Hepatocyte (in vitro differentiated cells): Measurements from ENCODE around the gene NTF3.

Experiments used
- EZH2 ChIP-seq: fragments of 200-600 bp; sonication (generic); IDR thresholded peaks from 2 replicates; pipeline ENCODE4 v1.6.1; 2016; ENCODE audit warnings: antibody characterized with exemption, mild to moderate bottlenecking, borderline replicate concordance
- TF ChIP-seq, protein P1 (sequence below): fragments of 200-600 bp; sonication (generic); IDR thresholded peaks from 2 replicates; pipeline ENCODE4 v1.5.1; 2016; ENCODE audit warnings: antibody characterized with exemption, mild to moderate bottlenecking; ENCODE audit not compliant: poor library complexity

DNA sequence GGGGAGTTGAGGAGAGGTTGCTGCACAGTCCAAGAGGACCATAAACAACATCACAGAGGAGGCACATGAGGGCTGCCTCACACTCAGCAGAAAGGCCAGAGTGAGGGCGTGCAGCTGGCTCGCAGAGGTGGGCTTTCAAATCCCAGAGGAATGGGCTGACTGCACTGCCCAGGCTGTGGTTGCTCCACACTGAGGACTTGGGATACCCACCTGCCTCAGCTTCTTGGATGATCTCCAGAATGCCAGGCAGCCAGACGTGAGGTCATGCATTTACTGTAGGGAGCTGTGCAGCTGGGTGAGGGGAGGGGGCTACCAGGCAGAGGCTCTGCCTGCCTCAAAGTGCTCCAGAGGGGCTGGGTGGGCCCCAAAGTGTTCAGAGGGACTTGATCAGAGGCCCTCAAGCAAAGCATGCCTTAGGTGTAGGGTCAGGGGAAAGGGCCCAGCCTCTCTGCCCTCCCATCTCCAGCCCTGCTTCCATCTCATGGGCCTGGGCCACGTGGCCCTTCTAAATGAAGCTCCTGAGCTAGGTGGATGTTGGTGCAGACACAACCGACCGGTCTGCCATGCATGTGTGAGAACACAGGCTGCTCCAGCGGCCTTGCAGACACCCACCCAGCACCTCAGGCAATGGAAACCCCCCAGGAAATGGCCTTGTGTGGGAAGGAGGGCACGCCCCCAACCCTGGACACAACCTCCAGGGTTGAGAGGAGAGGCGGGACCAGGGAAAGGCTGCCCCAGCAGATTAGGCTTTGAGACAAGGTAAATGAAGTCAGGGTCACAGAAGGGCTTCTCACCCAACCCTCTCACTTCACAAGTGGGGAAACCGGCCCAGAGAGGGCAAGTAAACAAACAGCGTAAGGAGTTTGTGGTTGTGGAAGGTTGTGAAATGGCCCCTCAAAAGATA is 90.8 kb downstream of the NTF3 start:
- TF ChIP-seq EZH2 = no peak
- TF ChIP-seq, protein P1, sequence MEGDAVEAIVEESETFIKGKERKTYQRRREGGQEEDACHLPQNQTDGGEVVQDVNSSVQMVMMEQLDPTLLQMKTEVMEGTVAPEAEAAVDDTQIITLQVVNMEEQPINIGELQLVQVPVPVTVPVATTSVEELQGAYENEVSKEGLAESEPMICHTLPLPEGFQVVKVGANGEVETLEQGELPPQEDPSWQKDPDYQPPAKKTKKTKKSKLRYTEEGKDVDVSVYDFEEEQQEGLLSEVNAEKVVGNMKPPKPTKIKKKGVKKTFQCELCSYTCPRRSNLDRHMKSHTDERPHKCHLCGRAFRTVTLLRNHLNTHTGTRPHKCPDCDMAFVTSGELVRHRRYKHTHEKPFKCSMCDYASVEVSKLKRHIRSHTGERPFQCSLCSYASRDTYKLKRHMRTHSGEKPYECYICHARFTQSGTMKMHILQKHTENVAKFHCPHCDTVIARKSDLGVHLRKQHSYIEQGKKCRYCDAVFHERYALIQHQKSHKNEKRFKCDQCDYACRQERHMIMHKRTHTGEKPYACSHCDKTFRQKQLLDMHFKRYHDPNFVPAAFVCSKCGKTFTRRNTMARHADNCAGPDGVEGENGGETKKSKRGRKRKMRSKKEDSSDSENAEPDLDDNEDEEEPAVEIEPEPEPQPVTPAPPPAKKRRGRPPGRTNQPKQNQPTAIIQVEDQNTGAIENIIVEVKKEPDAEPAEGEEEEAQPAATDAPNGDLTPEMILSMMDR = no peak
